ENCODE results near the gene FBXW7.

DNA sequence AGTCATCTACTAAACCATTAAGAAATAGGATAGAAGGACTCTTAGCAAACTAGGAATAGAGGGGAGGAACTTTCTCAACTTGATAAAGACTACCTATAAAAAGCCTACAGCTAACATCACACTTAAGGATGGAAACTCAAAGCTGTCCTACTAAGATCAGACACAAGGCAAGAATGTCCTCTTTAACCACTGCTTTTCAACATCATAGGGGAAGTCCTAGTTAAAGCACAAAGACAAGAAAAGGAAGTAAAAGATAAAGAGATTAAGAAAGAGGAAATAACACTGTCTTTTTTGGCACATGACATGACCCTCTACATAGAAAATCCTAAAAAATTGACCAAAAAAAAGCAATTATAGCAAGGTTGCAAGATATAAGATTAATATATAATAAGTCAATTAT is 136.6 kb downstream of the FBXW7 start:
- TF ChIP-seq, protein P1, sequence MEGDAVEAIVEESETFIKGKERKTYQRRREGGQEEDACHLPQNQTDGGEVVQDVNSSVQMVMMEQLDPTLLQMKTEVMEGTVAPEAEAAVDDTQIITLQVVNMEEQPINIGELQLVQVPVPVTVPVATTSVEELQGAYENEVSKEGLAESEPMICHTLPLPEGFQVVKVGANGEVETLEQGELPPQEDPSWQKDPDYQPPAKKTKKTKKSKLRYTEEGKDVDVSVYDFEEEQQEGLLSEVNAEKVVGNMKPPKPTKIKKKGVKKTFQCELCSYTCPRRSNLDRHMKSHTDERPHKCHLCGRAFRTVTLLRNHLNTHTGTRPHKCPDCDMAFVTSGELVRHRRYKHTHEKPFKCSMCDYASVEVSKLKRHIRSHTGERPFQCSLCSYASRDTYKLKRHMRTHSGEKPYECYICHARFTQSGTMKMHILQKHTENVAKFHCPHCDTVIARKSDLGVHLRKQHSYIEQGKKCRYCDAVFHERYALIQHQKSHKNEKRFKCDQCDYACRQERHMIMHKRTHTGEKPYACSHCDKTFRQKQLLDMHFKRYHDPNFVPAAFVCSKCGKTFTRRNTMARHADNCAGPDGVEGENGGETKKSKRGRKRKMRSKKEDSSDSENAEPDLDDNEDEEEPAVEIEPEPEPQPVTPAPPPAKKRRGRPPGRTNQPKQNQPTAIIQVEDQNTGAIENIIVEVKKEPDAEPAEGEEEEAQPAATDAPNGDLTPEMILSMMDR (IDR thresholded peaks at IDR 0.05) = no peak
- TF ChIP-seq POLR2A (IDR thresholded peaks at IDR 0.05; ENCODE audit: low read depth) = no peak
- no peak for TF ChIP-seq POLR2AphosphoS5 (IDR thresholded peaks at IDR 0.05)
- TF ChIP-seq EP300 (IDR thresholded peaks at IDR 0.05) = no peak
